DND-41 (cell line): ENCODE results near the gene COL25A1.

Experiments used
- CTCF ChIP-seq: IDR thresholded peaks from 2 replicates; pipeline ENCODE4 v1.5.1; 2012; ENCODE audit warnings: borderline replicate concordance, low read length, moderate library complexity, mild to moderate bottlenecking; ENCODE audit not compliant: poor library complexity, severe bottlenecking; ENCODE audit errors: extremely low read depth
- EZH2 ChIP-seq: IDR thresholded peaks from 3 replicates; pipeline ENCODE4 v1.6.1; 2012; ENCODE audit warnings: borderline replicate concordance, low read depth, mild to moderate bottlenecking, moderate library complexity, low read length, inconsistent platforms; ENCODE audit not compliant: severe bottlenecking

GRCh38 chr4:109234596-109234995 lies 67.9 kb downstream of the COL25A1 start:
- TF ChIP-seq CTCF (no peak), EZH2 (no peak)
